Esophagus muscularis mucosa (tissue), 4 donors: ENCODE results near the gene FOXN3. TPM values are rescaled to one million over a fixed set of nuclear protein-coding genes. Genes with fewer than 3 reads are reported as not detected.

Source experiments
- DNase-seq: peaks from one replicate; pipeline ENCODE4 v3.0.0-alpha.2; 2017; ENCODE audit errors: extremely low spot score
- H3K27ac ChIP-seq, 4 donors: fragments of 200-600 bp; sonication (generic); replicated peaks in 1 of 4; 1 replicate in 3 of 4; 2 replicates in 1 of 4; pipeline ENCODE4 v1.5.1; 2016 to 2019; ENCODE audit warnings: mild to moderate bottlenecking in 1 of 4
- H3K27me3 ChIP-seq, 4 donors: fragments of 200-600 bp; sonication (generic); one replicate each; pipeline versions ENCODE4 v1.5.1 to v1.6.0; 2016 to 2019
- H3K36me3 ChIP-seq, 4 donors: fragments of 200-600 bp; sonication (generic); one replicate each; pipeline ENCODE4 v1.5.1; 2016 to 2019
- H3K4me1 ChIP-seq, 4 donors: fragments of 200-600 bp; sonication (generic); one replicate each; pipeline ENCODE4 v1.5.1; 2016 to 2019
- H3K4me3 ChIP-seq, 4 donors: fragments of 200-600 bp; sonication (generic); 1 replicate in 2 of 4; 2 replicates in 2 of 4; pipeline ENCODE4 v1.5.1; 2016 to 2019; ENCODE audit warnings: mild to moderate bottlenecking in 4 of 4, moderate library complexity in 1 of 4
- H3K9me3 ChIP-seq, 4 donors: fragments of 200-600 bp; sonication (generic); 1 replicate in 3 of 4; 2 replicates in 1 of 4; pipeline ENCODE4 v1.5.1; 2016 to 2019
- CTCF ChIP-seq, 3 experiments: fragments of 200-600 bp in 2 of 3; fragments of 450-650 bp in 1 of 3; sonication (generic) in 2 of 3; IDR thresholded peaks; one replicate each; pipeline ENCODE4 v1.5.1; 2017 to 2019; ENCODE audit warnings: antibody characterized with exemption in 3 of 3, mild to moderate bottlenecking in 2 of 3, moderate library complexity in 1 of 3
- EP300 ChIP-seq: sonication (generic); formaldehyde crosslinking; IDR thresholded peaks from one replicate; pipeline ENCODE4 v1.6.1; 2017; ENCODE audit warnings: antibody characterized with exemption
- POLR2A ChIP-seq: fragments of 450-650 bp; IDR thresholded peaks from one replicate; pipeline ENCODE4 v1.6.1; 2017; ENCODE audit warnings: antibody characterized with exemption, moderate library complexity, mild to moderate bottlenecking, low read depth
- POLR2AphosphoS5 ChIP-seq, 2 donors: sonication (generic); formaldehyde crosslinking; IDR thresholded peaks; one replicate each; pipeline ENCODE4 v1.6.1; 2017; ENCODE audit warnings: antibody characterized with exemption in 2 of 2
- WGBS: methylation state at CpG from one replicate; pipeline ENCODE4 v1.1.5; 2018; 5-methylcytosine and 5-hydroxymethylcytosine counted together
- intact Hi-C: fragments of 100-400 bp; cut with DNase I; formaldehyde crosslinking; loops from one replicate; pipeline ENCODE4 v1.15.1; 2023
- total RNA-seq, 4 donors: library from RNA; depleted of rRNA; stranded (reverse); fragments of >200 nt; gene quantifications; one replicate each; pipeline versions ENCODE4 v1.1.0 to v1.2.1, GENCODE V29; 2016

The FOXN3 gene
- total RNA-seq, 4 donors from 2014 or later: 114 to 180 (median 145) TPM

GRCh38 chr14:89443042-89443629, 26.1 kb upstream of the FOXN3 start:
- Histone ChIP-seq H3K4me3 (no peak overlapping the region), H3K27ac (no peak overlapping the region), H3K36me3 (no peaks in the 10 kb centered on the region), H3K4me1 (no peaks in the 10 kb centered on the region), H3K9me3 (no peaks in the 10 kb centered on the region), H3K27me3 (no peaks in the 10 kb centered on the region)
- DNase-seq: no peak
- TF ChIP-seq EP300 (no peak), POLR2A (no peak), CTCF (IDR thresholded peaks at IDR 0.05) (no peak), POLR2AphosphoS5 (IDR thresholded peaks at IDR 0.05) (no peak)
- WGBS: 47% methylated on average over 3 of the region's 3 CpGs
- intact Hi-C loops: no loop called here

GRCh38 chr14:89442280-89442679, 25.2 kb upstream of the FOXN3 start:
- TF ChIP-seq CTCF (IDR thresholded peaks at IDR 0.05): no peak
- TF ChIP-seq EP300: no peak
- TF ChIP-seq POLR2AphosphoS5 (IDR thresholded peaks at IDR 0.05): no peak
- TF ChIP-seq POLR2A: no peak
- Histone ChIP-seq H3K36me3 (no peaks in the 10 kb centered on the region), H3K27ac (no peak overlapping the region), H3K4me1 (no peaks in the 10 kb centered on the region), H3K27me3 (no peaks in the 10 kb centered on the region), H3K4me3 (no peak overlapping the region), H3K9me3 (no peaks in the 10 kb centered on the region)
- 94% methylated on average over 4 of the region's 4 CpGs for WGBS
- intact Hi-C loops: no loop called here
- no peak for DNase-seq

GRCh38 chr14:89440986-89441909, 24.2 kb upstream of the FOXN3 start:
- no peaks in the 10 kb centered on the region for H3K27me3 ChIP-seq
- H3K9me3 ChIP-seq: no peaks in the 10 kb centered on the region
- no peak overlapping the region for H3K4me3 ChIP-seq
- DNase-seq: no peak
- H3K4me1 ChIP-seq: no peaks in the 10 kb centered on the region
- WGBS: 85% methylated on average over 11 of the region's 11 CpGs
- H3K27ac ChIP-seq: no peak overlapping the region
- TF ChIP-seq EP300 (no peak), POLR2AphosphoS5 (IDR thresholded peaks at IDR 0.05) (no peak), POLR2A (no peak), CTCF (IDR thresholded peaks at IDR 0.05) (no peak)
- H3K36me3 ChIP-seq: no peaks in the 10 kb centered on the region
- intact Hi-C loops: no loop called here

GRCh38 chr14:89435892-89436656, 19.0 kb upstream of the FOXN3 start:
- no peak for DNase-seq
- WGBS: 78% methylated on average over 15 of the region's 15 CpGs
- intact Hi-C loops: no loop called here

More at GRCh38 chr14:89435892-89436656, 19.0 kb upstream of the FOXN3 start:
- H3K36me3 ChIP-seq: no peaks in the 10 kb centered on the region
- H3K27me3 ChIP-seq: no peaks in the 10 kb centered on the region
- H3K4me1 ChIP-seq: peaks cover 3 to 6% (median 5%) of the 10 kb centered on the region in 4 donors
- H3K27ac ChIP-seq: no peak overlapping the region
- H3K4me3 ChIP-seq: no peak overlapping the region
- no peaks in the 10 kb centered on the region for H3K9me3 ChIP-seq
- TF ChIP-seq EP300 (no peak), POLR2A (no peak), CTCF (IDR thresholded peaks at IDR 0.05) (no peak), POLR2AphosphoS5 (IDR thresholded peaks at IDR 0.05) (no peak)
